HEK293T (cell line): Measurements from ENCODE around the gene LRP1-AS.

ENCODE experiments used
- ARNT ChIP-seq: fragments of 450-650 bp; IDR thresholded peaks from 2 replicates; pipeline ENCODE4 v1.6.1; 2017; ENCODE audit warnings: mild to moderate bottlenecking
- BHLHE40 ChIP-seq: fragments of 450-650 bp; IDR thresholded peaks from 2 replicates; pipeline ENCODE4 v1.6.1; 2016; ENCODE audit warnings: mild to moderate bottlenecking, moderate library complexity, borderline replicate concordance
- ELF4 ChIP-seq: fragments of 450-650 bp; IDR thresholded peaks from 2 replicates; pipeline ENCODE4 v1.6.1; 2017; ENCODE audit warnings: antibody characterized with exemption
- FOXA1 ChIP-seq: fragments of 450-650 bp; IDR thresholded peaks from 2 replicates; pipeline ENCODE4 v1.6.1; 2016; ENCODE audit warnings: mild to moderate bottlenecking
- FOXK2 ChIP-seq: fragments of 450-650 bp; IDR thresholded peaks from 2 replicates; pipeline ENCODE4 v1.6.1; 2016; ENCODE audit warnings: mild to moderate bottlenecking
- FOXM1 ChIP-seq: fragments of 450-650 bp; IDR thresholded peaks from 2 replicates; pipeline ENCODE4 v1.6.1; 2017; ENCODE audit warnings: mild to moderate bottlenecking, borderline replicate concordance
- HDGF ChIP-seq: fragments of 450-650 bp; IDR thresholded peaks from 2 replicates; pipeline ENCODE4 v1.6.1; 2017; ENCODE audit warnings: antibody characterized with exemption, borderline replicate concordance
- LEF1 ChIP-seq: fragments of 450-650 bp; IDR thresholded peaks from 2 replicates; pipeline ENCODE4 v1.6.1; 2017; ENCODE audit warnings: mild to moderate bottlenecking, borderline replicate concordance
- NFRKB ChIP-seq: fragments of 450-650 bp; IDR thresholded peaks from 2 replicates; pipeline ENCODE4 v1.6.1; 2016; ENCODE audit warnings: mild to moderate bottlenecking, moderate library complexity
- PKNOX1 ChIP-seq: fragments of 450-650 bp; IDR thresholded peaks from 2 replicates; pipeline ENCODE4 v1.6.1; 2016
- TARDBP ChIP-seq: fragments of 450-650 bp; IDR thresholded peaks from 2 replicates; pipeline ENCODE4 v1.6.1; 2016

- TF ChIP-seq BHLHE40: no peak
- TF ChIP-seq FOXA1: no peak
- no peak for TF ChIP-seq PKNOX1
- no peak for TF ChIP-seq HDGF
- TF ChIP-seq NFRKB: no peak
- TF ChIP-seq ELF4: no peak
- TF ChIP-seq ARNT: no peak
- no peak for TF ChIP-seq FOXM1
- TF ChIP-seq FOXK2: no peak
- no peak for TF ChIP-seq LEF1
- no peak for TF ChIP-seq TARDBP
These were observed 14.1 kb upstream of the LRP1-AS start for GRCh38 chr12:57161491-57161890.
